ENCODE measurements around the gene BMX. TPM values are rescaled to one million over a fixed set of nuclear protein-coding genes. Genes with fewer than 3 reads are reported as not detected.

BMX gene
- total and polyA plus RNA-seq, 7 donors = 0.39 to 1.2 (median 0.56) TPM

DNA sequence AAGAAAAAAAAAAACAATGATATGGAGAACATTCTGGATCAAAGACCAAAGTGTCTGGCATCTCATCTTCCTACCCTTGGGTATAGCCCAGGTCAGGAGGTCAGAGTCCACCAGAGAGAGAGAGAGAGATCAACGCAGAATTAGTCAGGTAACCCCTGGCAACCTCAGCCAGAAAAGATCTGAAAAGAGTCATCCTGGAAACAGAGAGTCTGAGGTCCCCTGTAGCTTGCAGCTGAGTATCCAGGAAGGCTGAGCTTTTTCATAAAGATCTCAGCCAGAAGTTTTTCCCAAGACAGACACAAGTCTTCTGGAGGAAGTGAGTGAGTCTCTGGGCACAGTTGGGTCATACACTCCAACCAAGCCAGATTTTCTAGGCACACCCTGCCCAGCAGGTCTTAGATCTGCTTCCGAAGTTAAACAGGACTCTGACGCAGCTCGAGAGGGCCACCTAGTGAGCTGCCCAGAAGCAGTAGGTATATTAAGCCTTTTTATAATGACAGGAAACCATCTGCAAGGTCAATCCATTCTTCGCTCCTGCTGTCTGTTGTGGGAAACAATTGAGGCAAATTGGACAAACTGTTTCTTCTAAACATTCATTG lies 64.5 kb downstream of the BMX start:
- TF ChIP-seq CTCF (IDR thresholded peaks at IDR 0.05) = peak; percentile 51
- DNase-seq (peak; percentile 50 to 75), ATAC-seq (peak; percentile 86 to 98 (median 91))
- 5 to 18% (median 16%) methylated on average over 5 of the region's 5 CpGs for WGBS, 3 donors
- no peaks in the 10 kb centered on the region for H3K4me1 ChIP-seq
- peaks cover 0 to 17% (median 0%) of the 10 kb centered on the region in 3 donors for H3K27me3 ChIP-seq (ENCODE audit: insufficient read depth in 3 of 3, low read length in 2 of 3)
- H3K4me3 ChIP-seq = no peak overlapping the region
- H3K36me3 ChIP-seq (ENCODE audit: insufficient read depth in 1 of 2, low read depth in 1 of 2) = no peaks in the 10 kb centered on the region
- no peak overlapping the region for H3K27ac ChIP-seq
- H3K9me3 ChIP-seq = no peaks in the 10 kb centered on the region
- intact Hi-C loops (cut with DNase I) = loop anchor here (2.0 to 5.0 kb wide), 3 partner anchors 66 to 223 kb away; no protein-coding TSS in a partner anchor

- Histone ChIP-seq H3K27ac (no peak overlapping the region), H3K9me3 (no peaks in the 10 kb centered on the region), H3K36me3 (ENCODE audit: insufficient read depth in 1 of 2, low read depth in 1 of 2) (no peaks in the 10 kb centered on the region), H3K4me1 (no peaks in the 10 kb centered on the region), H3K4me3 (no peak overlapping the region), H3K27me3 (ENCODE audit: insufficient read depth in 3 of 3, low read length in 2 of 3) (peaks cover 0 to 11% (median 0%) of the 10 kb centered on the region in 3 donors)
- ATAC-seq (no peak), DNase-seq (no peak)
- 61 to 73% (median 69%) methylated on average over 1 of the region's 1 CpG for WGBS, 3 donors
- intact Hi-C loops (cut with DNase I) = loop anchor here (5.0 kb wide), 2 partner anchors 69 to 224 kb away; no protein-coding TSS in a partner anchor
- TF ChIP-seq CTCF (IDR thresholded peaks at IDR 0.05) = no peak
These were observed 65.6 kb downstream of the BMX start for GRCh38 chrX:15566244-15566643.

GRCh38 chrX:15567267-15567666 lies 66.7 kb downstream of the BMX start:
- Histone ChIP-seq H3K27ac (no peak overlapping the region), H3K4me3 (no peak overlapping the region), H3K4me1 (no peaks in the 10 kb centered on the region), H3K27me3 (ENCODE audit: insufficient read depth in 3 of 3, low read length in 2 of 3) (peaks cover 0 to 11% (median 2%) of the 10 kb centered on the region in 3 donors), H3K9me3 (no peaks in the 10 kb centered on the region), H3K36me3 (ENCODE audit: insufficient read depth in 1 of 2, low read depth in 1 of 2) (no peaks in the 10 kb centered on the region)
- intact Hi-C loops (cut with DNase I) = loop anchor here (5.0 kb wide), 2 partner anchors 70 to 225 kb away; no protein-coding TSS in a partner anchor
- TF ChIP-seq CTCF (IDR thresholded peaks at IDR 0.05) = no peak
- no peak for DNase-seq
- WGBS, 3 donors = 40 to 50% (median 43%) methylated on average over 1 of the region's 1 CpG
- ATAC-seq = no peak

GRCh38 chrX:15567886-15568616 lies 67.4 kb downstream of the BMX start:
- Histone ChIP-seq H3K36me3 (ENCODE audit: insufficient read depth in 1 of 2, low read depth in 1 of 2) (no peaks in the 10 kb centered on the region), H3K27me3 (ENCODE audit: insufficient read depth in 3 of 3, low read length in 2 of 3) (peaks cover 0 to 16% (median 2%) of the 10 kb centered on the region in 3 donors), H3K9me3 (no peaks in the 10 kb centered on the region), H3K4me3 (no peak overlapping the region), H3K27ac (no peak overlapping the region), H3K4me1 (no peaks in the 10 kb centered on the region)
- WGBS, 3 donors = 43 to 61% (median 50%) methylated on average over 7 of the region's 7 CpGs
- ATAC-seq (no peak), DNase-seq (no peak)
- intact Hi-C loops (cut with DNase I) = loop anchor here (5.0 kb wide), 2 partner anchors 71 to 226 kb away; no protein-coding TSS in a partner anchor
- no peak for TF ChIP-seq CTCF (IDR thresholded peaks at IDR 0.05)

All from psoas muscle (tissue), 8 donors.